Measurements from ENCODE around the gene FAF1. TPM values are rescaled to one million over a fixed set of nuclear protein-coding genes. Genes with fewer than 3 reads are reported as not detected.
"Not testable (repeated sequence)": the region's sequence is repeated elsewhere in the genome, so short reads cannot be mapped to it uniquely, and the experiment has no call there.

Gene FAF1
- total RNA-seq, 2 donors from 2014 or later = 48.8 to 52.6 TPM

- DNase-seq (no peak), ATAC-seq (no peak)
- intact Hi-C loops (cut with DNase I, micrococcal nuclease) = no loop called here
These were observed 80.9 kb downstream of the FAF1 start for GRCh38 chr1:50879137-50879536.

- ATAC-seq = no peak
- no peak for DNase-seq
- intact Hi-C loops (cut with DNase I, micrococcal nuclease) = no loop called here
These were observed 81.6 kb downstream of the FAF1 start for GRCh38 chr1:50878434-50878833.

- intact Hi-C loops (cut with DNase I, micrococcal nuclease) = no loop called here
- ATAC-seq (no peak), DNase-seq (no peak)
These were observed 82.4 kb downstream of the FAF1 start for GRCh38 chr1:50877641-50878040.

GRCh38 chr1:50873458-50874187, 86.4 kb downstream of the FAF1 start:
- DNase-seq = peak; percentile 54 to 84
- ATAC-seq = peak; percentile 95
- intact Hi-C loops (cut with DNase I, micrococcal nuclease) = no loop called here

GRCh38 chr1:50864845-50865244, 95.2 kb downstream of the FAF1 start:
- ATAC-seq; intact Hi-C loops (cut with DNase I, micrococcal nuclease); DNase-seq: not testable (repeated sequence)

- no peak for ATAC-seq
- no peak for DNase-seq
- intact Hi-C loops (cut with DNase I, micrococcal nuclease) = no loop called here
These were observed 98.3 kb downstream of the FAF1 start for GRCh38 chr1:50861772-50862171.

- intact Hi-C loops (cut with DNase I, micrococcal nuclease) = no loop called here
- no peak for DNase-seq
- no peak for ATAC-seq
These were observed 99.4 kb downstream of the FAF1 start for GRCh38 chr1:50860702-50861101.

- intact Hi-C loops (cut with DNase I, micrococcal nuclease) = no loop called here
- ATAC-seq = no peak
- DNase-seq = no peak
These were observed 99.8 kb downstream of the FAF1 start for GRCh38 chr1:50860256-50860655.

- no peak for ATAC-seq
- intact Hi-C loops (cut with DNase I, micrococcal nuclease) = no loop called here
- DNase-seq = no peak
These were observed 100.4 kb downstream of the FAF1 start for GRCh38 chr1:50859657-50860056.

GRCh38 chr1:50858761-50859160, 101.3 kb downstream of the FAF1 start:
- ATAC-seq (no peak), DNase-seq (no peak)
- intact Hi-C loops (cut with DNase I, micrococcal nuclease) = no loop called here

GRCh38 chr1:50857702-50858101, 102.4 kb downstream of the FAF1 start:
- no peak for DNase-seq
- intact Hi-C loops (cut with DNase I, micrococcal nuclease) = no loop called here
- no peak for ATAC-seq

- peak; percentile 85 for ATAC-seq
- intact Hi-C loops (cut with DNase I, micrococcal nuclease) = no loop called here
- no peak for DNase-seq
These were observed 106.7 kb downstream of the FAF1 start for GRCh38 chr1:50853325-50853724.

- no peak for DNase-seq
- intact Hi-C loops (cut with DNase I, micrococcal nuclease) = no loop called here
- ATAC-seq = peak; percentile 23
These were observed 107.2 kb downstream of the FAF1 start for GRCh38 chr1:50852889-50853288.

- ATAC-seq (peak; percentile 77), DNase-seq (no peak)
- intact Hi-C loops (cut with DNase I, micrococcal nuclease) = no loop called here
These were observed 108.6 kb downstream of the FAF1 start for GRCh38 chr1:50851466-50851865.

GRCh38 chr1:50851034-50851433, 109.0 kb downstream of the FAF1 start:
- ATAC-seq = peak; percentile 18
- intact Hi-C loops (cut with DNase I, micrococcal nuclease) = no loop called here
- no peak for DNase-seq

- ATAC-seq = no peak
- DNase-seq = no peak
- intact Hi-C loops (cut with DNase I, micrococcal nuclease) = no loop called here
These were observed 112.8 kb downstream of the FAF1 start for GRCh38 chr1:50847303-50847702.

GRCh38 chr1:50846224-50846839, 113.7 kb downstream of the FAF1 start:
- DNase-seq (peak; percentile 5 to 18), ATAC-seq (peak; percentile 77)
- intact Hi-C loops (cut with DNase I, micrococcal nuclease) = no loop called here

- intact Hi-C loops (cut with DNase I, micrococcal nuclease) = no loop called here
- DNase-seq (no peak), ATAC-seq (peak; percentile 35)
These were observed 118.2 kb downstream of the FAF1 start for GRCh38 chr1:50841791-50842387.

- ATAC-seq = no peak
- DNase-seq = no peak
- intact Hi-C loops (cut with DNase I, micrococcal nuclease) = no loop called here
These were observed 124.0 kb downstream of the FAF1 start for GRCh38 chr1:50836117-50836516.

GRCh38 chr1:50833216-50833615, 126.9 kb downstream of the FAF1 start:
- ATAC-seq = no peak
- DNase-seq = no peak
- intact Hi-C loops (cut with DNase I, micrococcal nuclease) = no loop called here
